ENCODE data around the gene CLDND2. TPM values are rescaled to one million over a fixed set of nuclear protein-coding genes. Genes with fewer than 3 reads are reported as not detected.

The CLDND2 gene
- total RNA-seq, 3 donors from 2014 or later: 1.3 to 2.1 (median 1.3) TPM

GRCh38 chr19:51329411-51329810, 39.4 kb downstream of the CLDND2 start:
- Histone ChIP-seq H3K4me3 (no peak overlapping the region), H3K9me3 (no peaks in the 10 kb centered on the region), H3K4me1 (ENCODE audit: low read depth) (no peaks in the 10 kb centered on the region), H3K36me3 (ENCODE audit: low read depth) (no peaks in the 10 kb centered on the region)
- no peak for TF ChIP-seq CTCF (IDR thresholded peaks at IDR 0.05)
- DNase-seq (no peak), ATAC-seq (no peak)
- intact Hi-C loops (cut with DNase I, micrococcal nuclease): no loop called here

- Histone ChIP-seq H3K4me3 (no peak overlapping the region), H3K4me1 (ENCODE audit: low read depth) (no peaks in the 10 kb centered on the region), H3K9me3 (no peaks in the 10 kb centered on the region), H3K36me3 (ENCODE audit: low read depth) (no peaks in the 10 kb centered on the region)
- intact Hi-C loops (cut with DNase I, micrococcal nuclease): no loop called here
- no peak for TF ChIP-seq CTCF (IDR thresholded peaks at IDR 0.05)
- ATAC-seq (peak; percentile 81), DNase-seq (peak in 2 of 3 donors; percentile 45 to 53)
Measured at GRCh38 chr19:51327066-51328001, 41.5 kb downstream of the CLDND2 start.

GRCh38 chr19:51326216-51327065, 42.4 kb downstream of the CLDND2 start:
- Histone ChIP-seq H3K36me3 (ENCODE audit: low read depth) (no peaks in the 10 kb centered on the region), H3K4me3 (no peak overlapping the region), H3K4me1 (ENCODE audit: low read depth) (no peaks in the 10 kb centered on the region), H3K9me3 (no peaks in the 10 kb centered on the region)
- TF ChIP-seq CTCF (IDR thresholded peaks at IDR 0.05): no peak
- intact Hi-C loops (cut with DNase I, micrococcal nuclease): no loop called here
- DNase-seq: no peak
- ATAC-seq: no peak

- ATAC-seq: no peak
- no peak for DNase-seq
- intact Hi-C loops (cut with DNase I, micrococcal nuclease): no loop called here
- no peak for TF ChIP-seq CTCF (IDR thresholded peaks at IDR 0.05)
- H3K4me3 ChIP-seq: no peak overlapping the region
- no peaks in the 10 kb centered on the region for H3K36me3 ChIP-seq (ENCODE audit: low read depth)
- no peaks in the 10 kb centered on the region for H3K4me1 ChIP-seq (ENCODE audit: low read depth)
- H3K9me3 ChIP-seq: no peaks in the 10 kb centered on the region
Measured at GRCh38 chr19:51325161-51325976, 43.4 kb downstream of the CLDND2 start.

GRCh38 chr19:51324167-51324481, 44.7 kb downstream of the CLDND2 start:
- DNase-seq (no peak), ATAC-seq (no peak)
- Histone ChIP-seq H3K4me1 (ENCODE audit: low read depth) (no peaks in the 10 kb centered on the region), H3K36me3 (ENCODE audit: low read depth) (no peaks in the 10 kb centered on the region), H3K9me3 (no peaks in the 10 kb centered on the region), H3K4me3 (no peak overlapping the region)
- TF ChIP-seq CTCF (IDR thresholded peaks at IDR 0.05): no peak
- intact Hi-C loops (cut with DNase I, micrococcal nuclease): no loop called here

Data from mucosa of descending colon (tissue), 3 donors.